HepG2 (cell line): ENCODE measurements around the gene UGT1A4. TPM values are rescaled to one million over a fixed set of nuclear protein-coding genes. Genes with fewer than 3 reads are reported as not detected.
"Not testable (repeated sequence)": the region's sequence is repeated elsewhere in the genome, so short reads cannot be mapped to it uniquely, and the experiment has no call there.

Source experiments
- AHDC1 ChIP-seq: sonication (generic); formaldehyde crosslinking; IDR thresholded peaks from 2 replicates; pipeline ENCODE4 v1.5.1; 2020; ENCODE audit warnings: mild to moderate bottlenecking, missing genetic modification reagents, borderline replicate concordance
- ARID4A ChIP-seq: sonication (generic); formaldehyde crosslinking; IDR thresholded peaks from 2 replicates; pipeline ENCODE4 v1.5.0; 2020; ENCODE audit warnings: mild to moderate bottlenecking, missing genetic modification reagents, borderline replicate concordance
- ASH2L ChIP-seq: fragments of 300-600, 200-600 bp; sonication (generic); IDR thresholded peaks from 2 replicates; pipeline ENCODE4 v1.7.0; 2017; ENCODE audit warnings: low read depth, mild to moderate bottlenecking, moderate library complexity, mixed read lengths, low read length; ENCODE audit not compliant: insufficient read length
- GFI1 ChIP-seq: sonication (generic); formaldehyde crosslinking; IDR thresholded peaks from 2 replicates; pipeline ENCODE4 v1.5.0; 2020; ENCODE audit warnings: missing genetic modification reagents, mild to moderate bottlenecking, borderline replicate concordance
- HNF1A ChIP-seq, 2 experiments: sonication (generic) in 1 of 2; formaldehyde crosslinking in 1 of 2; IDR thresholded peaks; 2 replicates each; pipeline versions ENCODE4 v1.4.0 to v1.6.1; 2016 to 2020; ENCODE audit warnings: borderline replicate concordance in 1 of 2, low read depth in 1 of 2, mild to moderate bottlenecking in 1 of 2, missing genetic modification reagents in 1 of 2
- JUNB ChIP-seq: sonication (generic); formaldehyde crosslinking; IDR thresholded peaks from 2 replicates; pipeline ENCODE4 v1.8.0; 2022; ENCODE audit warnings: missing genetic modification reagents, mild to moderate bottlenecking, borderline replicate concordance
- KDM6A ChIP-seq: IDR thresholded peaks from 2 replicates; pipeline ENCODE4 v1.6.1; 2016; ENCODE audit warnings: low read depth
- MEF2D ChIP-seq: sonication (generic); formaldehyde crosslinking; IDR thresholded peaks from 2 replicates; pipeline ENCODE4 v1.5.1; 2020; ENCODE audit warnings: mild to moderate bottlenecking, missing genetic modification reagents
- MIER3 ChIP-seq: IDR thresholded peaks from 2 replicates; pipeline ENCODE4 v1.6.1; 2016; ENCODE audit warnings: missing compliant biosample characterization, borderline replicate concordance
- SRY ChIP-seq: sonication (generic); formaldehyde crosslinking; IDR thresholded peaks from 2 replicates; pipeline ENCODE4 v1.8.0; 2022; ENCODE audit warnings: mild to moderate bottlenecking, missing genetic modification reagents
- ZNF383 ChIP-seq: sonication (generic); formaldehyde crosslinking; IDR thresholded peaks from 2 replicates; pipeline ENCODE4 v1.4.0; 2020; ENCODE audit warnings: missing genetic modification reagents, mild to moderate bottlenecking, borderline replicate concordance
- polyA plus RNA-seq, 8 experiments: library from polyadenylated mRNA; depleted of rRNA in 3 of 8; stranded (reverse) in 7 of 8; unstranded in 1 of 8; fragments of >200 nt; fragmentation: Illumina TruSeq in 4 of 8; extraction: Trizol in 4 of 8; gene quantifications; 2 replicates each; pipeline versions ENCODE4 v1.2.1 to v1.2.3, GENCODE V29; 2011 to 2016; ENCODE audit warnings: low read depth in 4 of 8, missing spikeins in 1 of 8, mixed read lengths in 1 of 8; ENCODE audit not compliant: insufficient read depth in 1 of 8
- total RNA-seq, 5 experiments: library from RNA; depleted of rRNA; stranded (reverse); fragments of >200 nt; fragmentation: Illumina TruSeq; extraction: Trizol; gene quantifications; 2 replicates each; pipeline ENCODE4 v1.2.3, GENCODE V29; 2016; ENCODE audit warnings: low read depth in 1 of 5

Gene UGT1A4
- total and polyA plus RNA-seq, 2 of the 13 experiments (the other 11 are each of a cell fraction or from before 2014, with no cell fraction given): not detected

- TF ChIP-seq JUNB (CRISPR knock-in tag) (0 out of 2 replicates have a peak, but pooled peaks have one; percentile 54), KDM6A (CRISPR knock-in tag) (0 out of 2 replicates have a peak, but pooled peaks have one; percentile 30), AHDC1 (peak; percentile 87), GFI1 (CRISPR knock-in tag) (0 out of 2 replicates have a peak, but pooled peaks have one; percentile 13), ASH2L (peak; percentile 36), ARID4A (CRISPR knock-in tag) (peak; percentile 72; the same call in 1 of the 2 replicates), MEF2D (CRISPR knock-in tag) (peak; percentile 58; the same call in 1 of the 2 replicates), SRY (CRISPR knock-in tag) (peak; percentile 67; the same call in 1 of the 2 replicates), MIER3 (CRISPR knock-in tag) (peak; percentile 48; the same call in 1 of the 2 replicates), HNF1A (CRISPR knock-in tag; IDR thresholded peaks at IDR 0.05; ENCODE audit: borderline replicate concordance) (peak; percentile 17; the same call in 1 of the 2 replicates), ZNF383 (0 out of 2 replicates have a peak, but pooled peaks have one; percentile 17)
- not testable (repeated sequence) for TF ChIP-seq HNF1A (IDR thresholded peaks at IDR 0.05; ENCODE audit: low read depth)
Observed at GRCh38 chr2:233736868-233737653, 18.5 kb downstream of the UGT1A4 start (continued).
